ENCODE data around the gene DNAJB11. TPM values are rescaled to one million over a fixed set of nuclear protein-coding genes. Genes with fewer than 3 reads are reported as not detected.

The DNAJB11 gene
- total RNA-seq, 1 donor from 2014 or later: 23.6 TPM

DNA sequence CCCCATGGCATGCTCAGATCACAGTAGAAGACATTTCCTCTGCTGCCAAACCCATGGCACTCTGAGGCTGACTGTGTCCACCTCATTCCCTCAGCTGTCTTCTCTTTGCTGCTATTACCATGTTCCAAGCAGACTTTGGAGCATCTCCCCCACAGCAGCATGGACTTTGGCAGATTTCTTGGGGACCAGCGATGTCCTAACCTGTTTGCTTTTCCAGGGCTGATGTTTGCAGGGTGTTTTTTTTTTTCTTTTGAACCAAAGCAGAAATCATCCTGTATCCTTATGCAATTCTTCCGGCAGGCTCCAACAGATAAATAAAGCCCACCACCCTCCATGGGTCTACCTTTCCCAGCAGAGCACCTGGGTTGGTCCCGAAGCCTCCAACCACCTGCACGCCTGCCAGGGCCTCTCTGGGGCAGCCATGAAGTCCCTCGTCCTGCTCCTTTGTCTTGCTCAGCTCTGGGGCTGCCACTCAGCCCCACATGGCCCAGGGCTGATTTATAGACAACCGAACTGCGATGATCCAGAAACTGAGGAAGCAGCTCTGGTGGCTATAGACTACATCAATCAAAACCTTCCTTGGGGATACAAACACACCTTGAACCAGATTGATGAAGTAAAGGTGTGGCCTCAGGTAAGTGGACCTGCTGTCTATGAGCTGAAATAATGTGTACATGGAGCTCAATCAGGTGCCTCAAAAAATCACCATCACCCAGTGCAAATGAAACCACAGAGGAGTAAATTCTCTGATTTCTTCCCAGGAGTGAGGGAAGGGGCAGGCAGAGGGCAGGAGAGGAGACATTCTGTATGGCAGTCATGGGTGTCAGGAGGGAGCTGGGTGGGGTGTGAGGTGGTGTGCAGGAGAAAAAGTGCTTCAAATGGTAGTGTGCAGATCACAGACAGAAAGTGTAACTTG, 42.5 kb downstream of the DNAJB11 start, which contains the start of gene AHSG:
Gene AHSG (plus strand): TSS at position 340 of the 916 bp plus-strand sequence. CDS start 82 bp downstream, at position 422.
- DNase-seq: no peak
- intact Hi-C loops (cut with micrococcal nuclease): loop anchor here (10.0 kb wide), 1 partner anchor 212 kb away; no protein-coding TSS in a partner anchor
- ATAC-seq: no peak

- intact Hi-C loops (cut with micrococcal nuclease): loop anchor here (10.0 kb wide), 1 partner anchor 211 kb away; no protein-coding TSS in a partner anchor
- DNase-seq: no peak
- no peak for ATAC-seq
Measured at GRCh38 chr3:186613637-186614265, 43.2 kb downstream of the DNAJB11 start.

- no peak for ATAC-seq
- no peak for DNase-seq
- intact Hi-C loops (cut with micrococcal nuclease): loop anchor here (10.0 kb wide), 1 partner anchor 211 kb away; no protein-coding TSS in a partner anchor
Measured at GRCh38 chr3:186614266-186614596, 43.7 kb downstream of the DNAJB11 start.

- intact Hi-C loops (cut with micrococcal nuclease): loop anchor here (5.0 to 10.0 kb wide), 2 partner anchors 137 to 210 kb away; no protein-coding TSS in a partner anchor
- ATAC-seq (peak; percentile 77), DNase-seq (peak; percentile 75)
Measured at GRCh38 chr3:186614597-186615483, 44.3 kb downstream of the DNAJB11 start.

GRCh38 chr3:186616299-186616617, 45.7 kb downstream of the DNAJB11 start:
- intact Hi-C loops (cut with micrococcal nuclease): loop anchor here (5.0 to 10.0 kb wide), 2 partner anchors 136 to 209 kb away; no protein-coding TSS in a partner anchor
- DNase-seq (no peak), ATAC-seq (no peak)

GRCh38 chr3:186617036-186617946, 46.8 kb downstream of the DNAJB11 start:
- peak; percentile 96 for ATAC-seq
- DNase-seq: peak; percentile 87
- intact Hi-C loops (cut with micrococcal nuclease): loop anchor here (5.0 to 10.0 kb wide), 2 partner anchors 135 to 208 kb away; no protein-coding TSS in a partner anchor

GRCh38 chr3:186618318-186618938, 47.9 kb downstream of the DNAJB11 start:
- ATAC-seq (no peak), DNase-seq (no peak)
- intact Hi-C loops (cut with micrococcal nuclease): loop anchor here (5.0 to 10.0 kb wide), 2 partner anchors 134 to 206 kb away; no protein-coding TSS in a partner anchor

GRCh38 chr3:186619787-186620212, 49.3 kb downstream of the DNAJB11 start:
- ATAC-seq: no peak

DNA sequence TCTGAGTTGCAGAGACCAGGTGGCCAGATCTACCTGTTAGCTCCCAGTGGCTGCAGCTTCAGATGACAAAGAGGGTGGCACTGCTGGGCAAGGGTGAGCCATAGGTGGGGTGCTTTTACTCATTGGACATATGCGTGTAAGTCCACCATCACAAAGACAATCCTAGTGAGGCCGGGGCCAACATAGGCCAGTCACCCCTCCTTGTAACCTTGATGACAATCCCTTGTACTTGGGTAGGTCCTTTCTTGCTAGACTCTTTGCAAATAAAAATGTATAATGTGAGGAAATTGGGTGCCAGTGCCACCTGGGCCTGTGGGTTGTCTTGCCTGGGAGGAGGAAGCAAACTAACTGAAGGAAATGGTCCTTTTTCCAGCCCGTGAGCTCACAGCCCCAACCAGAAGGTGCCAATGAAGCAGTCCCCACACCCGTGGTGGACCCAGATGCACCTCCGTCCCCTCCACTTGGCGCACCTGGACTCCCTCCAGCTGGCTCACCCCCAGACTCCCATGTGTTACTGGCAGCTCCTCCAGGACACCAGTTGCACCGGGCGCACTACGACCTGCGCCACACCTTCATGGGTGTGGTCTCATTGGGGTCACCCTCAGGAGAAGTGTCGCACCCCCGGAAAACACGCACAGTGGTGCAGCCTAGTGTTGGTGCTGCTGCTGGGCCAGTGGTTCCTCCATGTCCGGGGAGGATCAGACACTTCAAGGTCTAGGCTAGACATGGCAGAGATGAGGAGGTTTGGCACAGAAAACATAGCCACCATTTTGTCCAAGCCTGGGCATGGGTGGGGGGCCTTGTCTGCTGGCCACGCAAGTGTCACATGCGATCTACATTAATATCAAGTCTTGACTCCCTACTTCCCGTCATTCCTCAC, 49.9 kb downstream of the DNAJB11 start:
- ATAC-seq (no peak), DNase-seq (no peak)
- intact Hi-C loops (cut with micrococcal nuclease): no loop called here

More at GRCh38 chr3:186619787-186620212, 49.3 kb downstream of the DNAJB11 start:
- intact Hi-C loops (cut with micrococcal nuclease): loop anchor here (5.0 to 10.0 kb wide), 2 partner anchors 133 to 205 kb away; no protein-coding TSS in a partner anchor
- no peak for DNase-seq

- DNase-seq: no peak
- intact Hi-C loops (cut with micrococcal nuclease): no loop called here
- no peak for ATAC-seq
Measured at GRCh38 chr3:186621894-186622650, 51.6 kb downstream of the DNAJB11 start.

DNA sequence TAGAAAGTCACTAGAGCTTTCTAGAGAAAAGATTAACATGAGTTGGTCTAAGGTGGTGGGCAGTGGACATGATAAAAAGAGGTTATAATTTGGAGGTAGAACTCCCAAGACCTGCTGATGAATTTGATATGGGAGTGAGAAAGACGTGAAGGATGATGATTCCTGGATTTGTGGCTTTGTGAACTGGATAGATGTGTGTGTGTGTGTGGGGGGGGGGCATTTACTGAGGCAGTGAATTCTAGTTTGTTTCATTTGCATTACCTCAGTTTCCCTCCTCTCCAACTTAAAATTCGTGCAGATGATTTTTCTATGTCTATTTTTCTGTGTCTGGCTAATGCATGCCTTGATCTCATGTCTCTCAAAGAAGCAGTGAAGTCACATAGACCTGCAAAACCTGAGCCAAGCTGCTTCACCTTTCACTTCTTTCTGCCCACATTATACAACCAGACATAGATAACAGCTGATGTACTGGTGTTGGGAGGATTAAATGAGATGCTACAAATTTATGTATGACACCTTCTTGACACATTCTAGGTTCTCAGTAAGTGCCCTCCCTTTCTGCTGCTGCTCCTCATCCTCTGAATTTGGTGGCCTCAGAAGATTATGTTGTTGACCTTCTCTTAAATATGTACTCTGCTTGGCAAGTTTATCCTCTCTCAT, 52.3 kb downstream of the DNAJB11 start:
- intact Hi-C loops (cut with micrococcal nuclease): no loop called here
- ATAC-seq (no peak), DNase-seq (no peak)

DNA sequence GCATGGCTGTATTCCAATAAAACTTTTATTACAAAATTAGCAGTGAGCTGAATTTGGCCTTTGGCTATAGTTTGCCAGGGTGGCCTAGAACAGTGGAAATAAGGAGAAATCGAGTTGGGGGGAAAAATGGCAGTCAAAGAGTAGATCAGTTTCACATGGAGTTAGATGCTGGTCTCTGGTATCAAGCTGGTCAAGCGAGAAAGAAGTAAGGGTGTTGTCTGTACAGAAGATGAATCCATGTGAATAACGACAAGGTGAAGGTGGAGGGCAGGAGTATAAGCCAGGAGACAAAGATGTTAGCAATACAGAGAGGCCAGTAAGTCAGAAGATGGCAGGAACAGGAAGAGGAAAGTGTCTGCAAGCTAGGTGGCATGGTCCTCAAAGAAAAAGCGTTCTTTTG, 54.1 kb downstream of the DNAJB11 start:
- DNase-seq (no peak), ATAC-seq (no peak)
- intact Hi-C loops (cut with micrococcal nuclease): no loop called here

- no peak for ATAC-seq
- intact Hi-C loops (cut with micrococcal nuclease): no loop called here
- no peak for DNase-seq
Measured at GRCh38 chr3:186625600-186626042, 55.1 kb downstream of the DNAJB11 start.

DNA sequence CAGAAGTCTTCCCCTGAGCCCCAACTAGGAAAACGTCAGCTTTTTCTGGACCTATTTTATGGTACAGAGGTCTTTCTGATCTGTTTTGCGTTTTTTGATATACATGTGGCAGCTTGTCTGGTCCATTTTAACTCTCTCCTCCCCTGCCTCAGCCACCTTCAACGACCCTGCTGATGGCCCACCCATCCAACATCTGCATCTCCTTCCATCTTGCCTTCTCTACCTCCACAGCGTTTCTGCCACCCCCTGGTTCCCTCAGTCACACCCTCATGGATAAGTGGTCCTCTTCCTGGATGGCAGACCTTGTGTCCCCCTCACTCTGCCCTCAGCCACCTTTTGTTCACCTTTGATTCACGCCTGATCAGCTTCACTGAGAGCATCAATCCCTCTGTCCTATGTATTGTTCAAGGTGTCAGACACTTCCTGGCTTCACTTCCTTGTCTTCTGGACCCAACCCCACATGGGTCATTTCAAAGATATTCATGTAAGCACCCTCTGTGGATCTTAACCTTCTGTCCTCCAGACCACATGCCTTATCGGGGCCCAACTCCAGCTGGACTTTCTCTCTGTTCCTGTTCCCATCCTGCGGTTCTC, 55.8 kb downstream of the DNAJB11 start:
- DNase-seq (no peak), ATAC-seq (no peak)
- intact Hi-C loops (cut with micrococcal nuclease): no loop called here

GRCh38 chr3:186627852-186628414, 57.4 kb downstream of the DNAJB11 start:
- intact Hi-C loops (cut with micrococcal nuclease): no loop called here
- no peak for DNase-seq

More at GRCh38 chr3:186627852-186628414, 57.4 kb downstream of the DNAJB11 start:
- ATAC-seq: no peak

Measured in left ventricle myocardium superior (tissue), 1 donor.